IgD-negative memory B cell (primary cell): Measurements from ENCODE around the gene CLIC5. TPM values are rescaled to one million over a fixed set of nuclear protein-coding genes. Genes with fewer than 3 reads are reported as not detected.

ENCODE experiments used
- H3K27ac Mint-ChIP-seq, 3 donors: one replicate each; pipeline ENCODE4 v1.8.0; 2020 to 2022; ENCODE audit warnings: mild to moderate bottlenecking in 3 of 3, mixed read lengths in 3 of 3, moderate library complexity in 1 of 3
- H3K27me3 Mint-ChIP-seq: one replicate; pipeline ENCODE4 v1.8.0; 2021; ENCODE audit warnings: mixed read lengths
- H3K36me3 Mint-ChIP-seq: one replicate; pipeline ENCODE4 v1.8.0; 2020; ENCODE audit warnings: mild to moderate bottlenecking, mixed read lengths
- H3K4me1 Mint-ChIP-seq, 3 donors: one replicate each; pipeline ENCODE4 v1.8.0; 2020 to 2022; ENCODE audit warnings: mixed read lengths in 3 of 3, mild to moderate bottlenecking in 1 of 3
- H3K4me3 Mint-ChIP-seq, 4 donors: one replicate each; pipeline ENCODE4 v1.8.0; 2020 to 2022; ENCODE audit warnings: mild to moderate bottlenecking in 4 of 4, mixed read lengths in 4 of 4, moderate library complexity in 3 of 4
- H3K9me3 Mint-ChIP-seq, 3 donors: one replicate each; pipeline ENCODE4 v1.8.0; 2020 to 2021; ENCODE audit warnings: mixed read lengths in 3 of 3, mild to moderate bottlenecking in 1 of 3
- polyA plus RNA-seq: library from polyadenylated mRNA; unstranded; fragments of 300-500 nt; fragmentation: Illumina TruSeq; gene quantifications from one replicate; pipeline ENCODE4 v1.2.3, GENCODE V29; 2021

Gene CLIC5
- polyA plus RNA-seq, 1 donor from 2014 or later, result 1.9 TPM

GRCh38 chr6:45924763-45925342 is 90.8 kb downstream of the CLIC5 start:
- Mint-ChIP-seq H3K27ac (no peak overlapping the region), H3K4me1 (peaks cover 0 to 5% (median 0%) of the 10 kb centered on the region in 3 donors), H3K4me3 (no peak overlapping the region), H3K36me3 (no peaks in the 10 kb centered on the region), H3K27me3 (no peaks in the 10 kb centered on the region), H3K9me3 (no peaks in the 10 kb centered on the region)

GRCh38 chr6:45923831-45924391 is 91.7 kb downstream of the CLIC5 start:
- Mint-ChIP-seq H3K9me3 (no peaks in the 10 kb centered on the region), H3K27me3 (no peaks in the 10 kb centered on the region), H3K36me3 (peaks cover 2% of the 10 kb centered on the region), H3K4me3 (no peak overlapping the region), H3K27ac (no peak overlapping the region), H3K4me1 (peaks cover 0 to 5% (median 0%) of the 10 kb centered on the region in 3 donors)

GRCh38 chr6:45922728-45923351 is 92.8 kb downstream of the CLIC5 start:
- Mint-ChIP-seq H3K4me1 (peaks cover 0 to 5% (median 0%) of the 10 kb centered on the region in 3 donors), H3K27ac (no peak overlapping the region), H3K9me3 (no peaks in the 10 kb centered on the region), H3K36me3 (peaks cover 3% of the 10 kb centered on the region), H3K4me3 (no peak overlapping the region), H3K27me3 (no peaks in the 10 kb centered on the region)

DNA sequence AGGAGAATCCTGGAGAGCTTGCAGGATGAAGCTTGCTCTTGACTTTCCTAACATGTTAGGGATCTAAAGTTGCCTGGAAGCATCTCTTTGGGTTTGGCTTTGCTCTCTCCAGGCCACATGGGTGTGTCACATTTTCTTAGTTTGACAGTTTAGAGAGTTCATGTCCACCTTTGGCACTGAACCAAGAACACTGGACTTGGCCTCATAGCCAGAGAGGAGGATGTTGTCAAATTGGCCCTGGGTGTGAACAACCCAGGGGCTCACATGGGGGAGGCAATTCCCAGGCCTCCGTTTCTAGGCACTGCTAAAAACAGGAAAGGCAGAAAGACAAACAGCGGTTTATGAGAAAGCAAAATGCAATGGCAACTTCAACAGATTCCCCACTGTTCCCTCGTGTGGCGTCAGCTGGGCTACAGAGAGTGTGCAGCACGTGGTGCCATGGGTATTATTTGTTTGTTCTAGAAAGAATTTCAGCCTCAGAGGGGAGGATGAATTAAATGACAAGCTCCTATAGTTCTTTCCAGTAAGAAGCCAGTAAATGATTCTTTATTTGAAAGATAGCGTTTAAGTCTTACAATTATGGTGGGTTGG is 93.9 kb downstream of the CLIC5 start:
- Mint-ChIP-seq H3K4me3 (no peak overlapping the region), H3K27me3 (no peaks in the 10 kb centered on the region), H3K4me1 (peaks cover 0 to 5% (median 0%) of the 10 kb centered on the region in 3 donors), H3K27ac (no peak overlapping the region), H3K36me3 (peaks cover 3% of the 10 kb centered on the region), H3K9me3 (no peaks in the 10 kb centered on the region)

GRCh38 chr6:45920819-45921511 is 94.7 kb downstream of the CLIC5 start:
- Mint-ChIP-seq H3K36me3 (peaks cover 3% of the 10 kb centered on the region), H3K27me3 (no peaks in the 10 kb centered on the region), H3K27ac (no peak overlapping the region), H3K9me3 (no peaks in the 10 kb centered on the region), H3K4me1 (peaks cover 0 to 5% (median 0%) of the 10 kb centered on the region in 3 donors), H3K4me3 (no peak overlapping the region)

- Mint-ChIP-seq H3K27me3 (no peaks in the 10 kb centered on the region), H3K4me3 (no peak overlapping the region), H3K36me3 (peaks cover 11% of the 10 kb centered on the region), H3K4me1 (no peaks in the 10 kb centered on the region), H3K9me3 (no peaks in the 10 kb centered on the region), H3K27ac (no peak overlapping the region)
Measured at GRCh38 chr6:45917439-45917838, 98.2 kb downstream of the CLIC5 start.

DNA sequence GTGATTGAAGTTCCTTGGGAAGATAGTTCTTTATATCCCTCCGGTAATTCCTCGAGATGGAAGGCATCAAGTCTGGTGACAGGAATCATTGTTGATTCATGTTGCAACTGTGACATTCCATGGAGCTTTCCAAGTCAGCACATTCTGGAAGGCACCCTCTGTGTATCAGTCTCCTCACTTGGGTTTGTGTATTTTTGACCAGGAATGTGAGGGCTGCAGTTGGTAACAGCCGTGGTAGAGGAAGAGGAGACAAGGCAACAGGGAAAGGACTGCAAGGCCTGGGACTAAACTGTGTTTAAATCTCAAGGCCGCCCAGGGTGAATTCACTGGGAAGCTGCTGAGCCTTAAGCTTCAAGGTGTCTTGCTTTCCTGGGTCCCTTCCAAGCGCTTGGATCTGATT is 99.0 kb downstream of the CLIC5 start:
- Mint-ChIP-seq H3K36me3 (peaks cover 13% of the 10 kb centered on the region), H3K4me1 (no peaks in the 10 kb centered on the region), H3K4me3 (no peak overlapping the region), H3K9me3 (no peaks in the 10 kb centered on the region), H3K27ac (no peak overlapping the region), H3K27me3 (no peaks in the 10 kb centered on the region)

- H3K4me3 Mint-ChIP-seq, result no peak overlapping the region
- H3K4me1 Mint-ChIP-seq, result no peaks in the 10 kb centered on the region
- peaks cover 13% of the 10 kb centered on the region for H3K36me3 Mint-ChIP-seq
- no peaks in the 10 kb centered on the region for H3K27me3 Mint-ChIP-seq
- no peak overlapping the region for H3K27ac Mint-ChIP-seq
- no peaks in the 10 kb centered on the region for H3K9me3 Mint-ChIP-seq
Measured at GRCh38 chr6:45915780-45916468, 99.7 kb downstream of the CLIC5 start.

DNA sequence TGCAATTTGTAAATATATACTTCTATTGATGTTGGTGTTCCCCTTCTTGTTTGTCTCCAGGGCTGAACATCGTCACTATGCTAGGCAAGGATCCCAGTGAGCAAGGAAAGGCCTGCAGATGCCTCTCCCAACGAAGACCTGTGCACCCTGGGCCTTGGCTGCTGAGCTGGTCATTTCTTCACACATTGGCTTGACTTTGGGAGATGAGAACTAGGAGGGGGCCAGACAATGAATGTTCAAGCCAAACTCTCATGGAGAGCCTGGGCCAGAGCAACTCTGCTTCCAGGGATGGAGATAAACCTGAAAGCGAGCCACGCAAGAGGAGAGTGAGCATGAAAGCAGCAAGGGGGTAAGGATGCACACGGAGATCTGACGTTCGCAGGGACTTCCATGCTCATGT is 104.0 kb downstream of the CLIC5 start:
- Mint-ChIP-seq H3K4me3 (no peak overlapping the region), H3K27ac (no peak overlapping the region), H3K27me3 (no peaks in the 10 kb centered on the region), H3K36me3 (peaks cover 10% of the 10 kb centered on the region), H3K4me1 (no peaks in the 10 kb centered on the region), H3K9me3 (no peaks in the 10 kb centered on the region)

GRCh38 chr6:45903959-45904358 is 111.7 kb downstream of the CLIC5 start:
- no peak overlapping the region for H3K4me3 Mint-ChIP-seq
- no peaks in the 10 kb centered on the region for H3K27me3 Mint-ChIP-seq
- no peaks in the 10 kb centered on the region for H3K4me1 Mint-ChIP-seq
- peaks cover 0 to 2% (median 0%) of the 10 kb centered on the region in 3 donors for H3K9me3 Mint-ChIP-seq
- no peak overlapping the region for H3K27ac Mint-ChIP-seq
- no peaks in the 10 kb centered on the region for H3K36me3 Mint-ChIP-seq

- H3K4me1 Mint-ChIP-seq, result no peaks in the 10 kb centered on the region
- no peaks in the 10 kb centered on the region for H3K36me3 Mint-ChIP-seq
- no peaks in the 10 kb centered on the region for H3K27me3 Mint-ChIP-seq
- H3K27ac Mint-ChIP-seq, result no peak overlapping the region
- H3K4me3 Mint-ChIP-seq, result no peak overlapping the region
- H3K9me3 Mint-ChIP-seq, result peaks cover 0 to 2% (median 0%) of the 10 kb centered on the region in 3 donors
Measured at GRCh38 chr6:45902984-45903383, 112.7 kb downstream of the CLIC5 start.

DNA sequence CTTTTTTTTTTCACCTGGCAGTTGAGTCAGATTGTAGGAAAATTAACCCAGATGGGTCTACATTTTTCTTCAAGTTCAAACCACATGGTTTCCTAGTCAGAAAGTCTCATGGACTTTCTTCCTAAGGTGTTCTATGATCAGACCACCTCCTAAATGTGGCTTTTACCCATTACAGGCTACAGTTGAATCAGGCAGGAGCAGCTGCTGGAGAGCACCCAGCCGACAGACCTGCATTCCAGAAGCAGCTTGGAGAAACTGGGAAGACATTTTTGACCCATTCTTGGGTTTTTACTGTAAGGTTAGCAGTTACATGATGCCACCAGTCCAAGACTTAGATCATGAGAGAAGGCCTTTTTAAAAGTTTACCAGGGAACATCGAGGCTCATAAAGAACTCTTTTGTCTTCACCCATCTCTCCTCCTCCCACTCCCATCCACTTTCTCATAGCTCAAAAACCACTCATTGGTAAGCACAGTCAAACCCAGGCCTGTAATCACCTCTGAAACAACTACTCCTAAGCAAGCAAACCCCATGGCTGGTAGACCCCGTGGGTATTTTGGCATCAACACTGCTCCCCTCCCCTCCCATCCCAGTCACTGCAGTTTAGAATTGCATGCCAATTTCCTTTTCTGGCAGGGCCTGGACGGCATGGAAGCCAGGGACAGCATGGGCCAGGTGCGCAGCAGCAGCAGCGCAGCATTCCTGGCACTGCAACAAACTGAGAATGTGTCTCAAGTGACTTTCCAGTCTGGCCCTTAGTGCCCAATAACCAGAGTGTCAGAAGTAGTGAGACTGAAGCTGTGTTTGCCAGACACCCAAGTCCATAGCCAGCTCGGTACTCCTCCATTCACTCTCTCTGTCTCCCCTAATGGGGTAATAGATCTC is 113.7 kb downstream of the CLIC5 start:
- Mint-ChIP-seq H3K27me3 (no peaks in the 10 kb centered on the region), H3K27ac (no peak overlapping the region), H3K4me1 (no peaks in the 10 kb centered on the region), H3K9me3 (peaks cover 0 to 2% (median 0%) of the 10 kb centered on the region in 3 donors), H3K4me3 (no peak overlapping the region), H3K36me3 (no peaks in the 10 kb centered on the region)

DNA sequence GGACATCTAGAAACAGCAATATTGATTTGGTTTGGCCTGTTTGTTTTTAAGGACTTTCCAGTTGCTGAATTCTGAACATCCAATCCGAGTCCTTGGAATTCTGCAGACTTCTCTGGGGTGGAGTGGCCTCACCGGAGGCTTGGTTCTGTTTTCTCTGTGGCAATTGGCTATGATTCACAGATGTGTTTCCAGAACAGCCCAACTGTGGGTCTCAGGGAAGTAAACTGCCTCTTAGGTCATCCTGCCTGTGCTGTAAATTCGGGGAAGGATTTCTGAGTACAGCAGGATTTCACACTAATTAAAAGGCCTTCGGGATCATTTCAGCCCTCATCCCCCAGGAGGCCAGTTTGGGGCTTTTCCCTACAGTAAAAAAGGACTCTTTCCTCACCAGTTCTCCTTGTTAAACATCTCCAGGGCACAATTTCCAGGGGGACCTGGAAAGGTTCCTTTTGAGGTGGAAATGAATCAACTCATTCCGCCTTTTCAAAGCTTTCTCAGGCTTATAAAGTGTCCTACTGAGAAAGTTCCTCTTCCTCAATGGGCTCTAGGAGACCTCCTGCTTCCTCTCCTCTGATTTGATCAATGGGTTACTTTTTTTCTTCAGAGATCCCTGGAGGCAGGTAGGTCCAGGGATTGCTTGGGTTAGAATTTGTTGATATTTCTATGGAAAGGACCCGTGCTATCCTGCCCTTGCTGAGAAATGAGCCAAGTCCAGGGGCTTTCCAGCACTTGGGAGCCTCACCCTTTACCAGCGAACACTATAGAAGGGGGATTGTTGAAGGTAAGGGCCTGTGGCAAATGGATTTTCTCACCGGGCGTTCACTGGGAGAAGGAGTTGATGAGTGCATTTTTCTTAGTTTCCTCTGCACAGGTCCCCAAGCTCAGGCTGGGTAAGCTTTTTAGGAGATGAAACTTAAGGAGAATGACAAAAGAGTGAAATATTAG is 114.6 kb downstream of the CLIC5 start:
- Mint-ChIP-seq H3K27ac (no peak overlapping the region), H3K27me3 (no peaks in the 10 kb centered on the region), H3K4me1 (no peaks in the 10 kb centered on the region), H3K36me3 (no peaks in the 10 kb centered on the region), H3K4me3 (no peak overlapping the region), H3K9me3 (peaks cover 0 to 2% (median 0%) of the 10 kb centered on the region in 3 donors)
